Parathyroid adenoma (tissue), 2 donors: ENCODE measurements around the gene CCDC47.
"Not testable (repeated sequence)": the region's sequence is repeated elsewhere in the genome, so short reads cannot be mapped to it uniquely, and the experiment has no call there.

ENCODE experiments used
- H2AFZ ChIP-seq: fragments of 300-600 bp; sonication (generic); one replicate; pipeline ENCODE4 v1.7.0; 2017; ENCODE audit warnings: antibody characterized with exemption, mild to moderate bottlenecking
- H3K27ac ChIP-seq: fragments of 300-600 bp; sonication (generic); one replicate; pipeline ENCODE4 v1.7.0; 2017
- H3K27me3 ChIP-seq: fragments of 300-600 bp; sonication (generic); one replicate; pipeline ENCODE4 v1.7.0; 2017; ENCODE audit warnings: low read length; ENCODE audit not compliant: control insufficient read depth, insufficient read depth
- H3K36me3 ChIP-seq: fragments of 300-600 bp; sonication (generic); one replicate; pipeline ENCODE4 v1.7.0; 2017; ENCODE audit warnings: low read length; ENCODE audit not compliant: control insufficient read depth, insufficient read depth
- H3K4me1 ChIP-seq: fragments of 300-600 bp; sonication (generic); one replicate; pipeline ENCODE4 v1.7.0; 2017; ENCODE audit warnings: control low read depth
- H3K4me2 ChIP-seq: fragments of 300-600 bp; sonication (generic); one replicate; pipeline ENCODE4 v1.7.0; 2017; ENCODE audit warnings: low read length
- H3K4me3 ChIP-seq: fragments of 300-600 bp; sonication (generic); one replicate; pipeline ENCODE4 v1.7.0; 2017; ENCODE audit warnings: low read depth, low read length
- H3K79me2 ChIP-seq: fragments of 300-600 bp; sonication (generic); one replicate; pipeline ENCODE4 v1.7.0; 2017; ENCODE audit warnings: control low read depth
- H3K9ac ChIP-seq: fragments of 300-600 bp; sonication (generic); one replicate; pipeline ENCODE4 v1.7.0; 2017; ENCODE audit warnings: mild to moderate bottlenecking
- H3K9me3 ChIP-seq: fragments of 300-600 bp; sonication (generic); one replicate; pipeline ENCODE4 v1.7.0; 2017; ENCODE audit warnings: low read length; ENCODE audit not compliant: control insufficient read depth
- CTCF ChIP-seq: fragments of 300-600 bp; sonication (generic); IDR thresholded peaks from one replicate; pipeline ENCODE4 v1.7.0; 2017; ENCODE audit warnings: antibody characterized with exemption, mild to moderate bottlenecking
- donor health status: primary hyperparathyroidism.

CCDC47 gene

GRCh38 chr17:63735691-63736090, 37.7 kb downstream of the CCDC47 start:
- no peaks in the 10 kb centered on the region for H3K4me1 ChIP-seq
- peaks cover 17% of the 10 kb centered on the region for H3K79me2 ChIP-seq
- H3K9me3 ChIP-seq, result no peaks in the 10 kb centered on the region
- H3K4me3 ChIP-seq, result no peak overlapping the region
- no peaks in the 10 kb centered on the region for H3K27me3 ChIP-seq
- no peaks in the 10 kb centered on the region for H3K36me3 ChIP-seq
- H3K9ac ChIP-seq, result no peak overlapping the region
- no peak overlapping the region for H3K4me2 ChIP-seq
- no peak overlapping the region for H3K27ac ChIP-seq
- H2AFZ ChIP-seq, result no peak overlapping the region
- TF ChIP-seq CTCF, result no peak

- TF ChIP-seq CTCF, result no peak
- Histone ChIP-seq H3K4me2 (no peak overlapping the region), H3K36me3 (no peaks in the 10 kb centered on the region), H3K27me3 (no peaks in the 10 kb centered on the region), H3K27ac (no peak overlapping the region), H3K9me3 (no peaks in the 10 kb centered on the region), H3K79me2 (no peaks in the 10 kb centered on the region), H3K4me3 (no peak overlapping the region), H3K4me1 (no peaks in the 10 kb centered on the region), H3K9ac (no peak overlapping the region), H2AFZ (no peak overlapping the region)
These were observed 51.0 kb downstream of the CCDC47 start for GRCh38 chr17:63722403-63722802.

GRCh38 chr17:63720194-63720593, 53.2 kb downstream of the CCDC47 start:
- not testable (repeated sequence) for H3K27ac ChIP-seq, H3K9me3 ChIP-seq, H3K79me2 ChIP-seq, H3K36me3 ChIP-seq, H3K4me2 ChIP-seq, H3K4me3 ChIP-seq, H3K4me1 ChIP-seq, H3K27me3 ChIP-seq, H3K9ac ChIP-seq, H2AFZ ChIP-seq

- no peak for TF ChIP-seq CTCF
These were observed 54.4 kb downstream of the CCDC47 start for GRCh38 chr17:63718988-63719387.

GRCh38 chr17:63716426-63716825, 57.0 kb downstream of the CCDC47 start:
- Histone ChIP-seq H3K9ac (no peak overlapping the region), H2AFZ (no peak overlapping the region), H3K9me3 (no peaks in the 10 kb centered on the region), H3K4me2 (no peak overlapping the region), H3K27ac (no peak overlapping the region), H3K4me1 (peaks cover 10% of the 10 kb centered on the region), H3K36me3 (no peaks in the 10 kb centered on the region), H3K27me3 (no peaks in the 10 kb centered on the region), H3K79me2 (no peaks in the 10 kb centered on the region), H3K4me3 (no peak overlapping the region)
- TF ChIP-seq CTCF, result no peak

More at GRCh38 chr17:63718988-63719387, 54.4 kb downstream of the CCDC47 start:
- no peaks in the 10 kb centered on the region for H3K9me3 ChIP-seq
- H2AFZ ChIP-seq, result no peak overlapping the region
- no peak overlapping the region for H3K4me3 ChIP-seq
- H3K36me3 ChIP-seq, result no peaks in the 10 kb centered on the region
- H3K4me1 ChIP-seq, result peaks cover 10% of the 10 kb centered on the region
- H3K27me3 ChIP-seq, result no peaks in the 10 kb centered on the region
- no peak overlapping the region for H3K9ac ChIP-seq
- H3K27ac ChIP-seq, result no peak overlapping the region
- H3K79me2 ChIP-seq, result no peaks in the 10 kb centered on the region
- H3K4me2 ChIP-seq, result no peak overlapping the region
